Stimulated activated CD8-positive, alpha-beta memory T cell treated with anti-CD3 and anti-CD28 coated beads, Interleukin-15, amount 100 ng/mL, for 48 hours (primary cell): ENCODE results near the gene LY6G5C.

ENCODE experiments used
- DNase-seq, 2 donors: peaks; one replicate each; pipeline ENCODE4 v3.0.0-alpha.2; 2020; ENCODE audit warnings: low read depth in 2 of 2

LY6G5C gene

DNA sequence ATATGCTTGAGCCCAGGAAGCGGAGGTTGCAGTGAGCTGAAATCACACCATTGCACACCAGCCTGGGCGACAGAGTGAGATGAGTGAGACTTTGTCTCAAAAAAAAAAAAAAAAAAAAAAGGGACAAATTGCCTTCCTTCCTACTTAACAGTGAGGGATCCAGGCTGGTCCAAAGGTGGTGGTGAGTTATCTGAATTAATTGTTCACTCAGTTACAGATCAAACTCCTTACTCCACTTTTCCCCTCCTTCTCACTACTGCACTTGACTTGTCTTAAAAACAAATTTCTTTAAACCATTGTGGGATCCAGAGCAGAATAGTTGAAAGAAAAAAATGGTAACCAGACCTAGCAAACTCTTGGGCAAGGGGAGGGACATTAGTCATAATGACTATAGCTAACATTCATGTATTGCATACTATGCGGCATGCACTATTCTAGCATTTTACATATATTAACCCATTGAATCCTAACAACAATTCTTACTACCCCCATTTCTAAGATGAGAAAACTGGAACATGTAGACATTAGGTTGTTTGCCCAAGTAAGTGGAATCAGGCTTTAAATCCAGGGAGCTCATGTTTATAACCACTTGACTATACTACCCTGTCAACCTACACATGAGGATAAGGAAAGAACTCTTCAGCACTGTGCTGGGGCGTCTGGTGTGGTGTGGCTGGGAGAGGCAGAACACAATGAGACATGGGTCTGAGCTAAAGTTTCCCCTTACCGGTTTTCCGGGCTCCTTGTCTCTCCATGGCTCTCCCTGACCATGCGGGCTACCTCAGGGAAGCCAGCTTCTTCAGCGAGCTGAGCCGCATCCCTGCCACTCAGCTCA, 17.5 kb downstream of the LY6G5C start:
- DNase-seq = no peak

DNA sequence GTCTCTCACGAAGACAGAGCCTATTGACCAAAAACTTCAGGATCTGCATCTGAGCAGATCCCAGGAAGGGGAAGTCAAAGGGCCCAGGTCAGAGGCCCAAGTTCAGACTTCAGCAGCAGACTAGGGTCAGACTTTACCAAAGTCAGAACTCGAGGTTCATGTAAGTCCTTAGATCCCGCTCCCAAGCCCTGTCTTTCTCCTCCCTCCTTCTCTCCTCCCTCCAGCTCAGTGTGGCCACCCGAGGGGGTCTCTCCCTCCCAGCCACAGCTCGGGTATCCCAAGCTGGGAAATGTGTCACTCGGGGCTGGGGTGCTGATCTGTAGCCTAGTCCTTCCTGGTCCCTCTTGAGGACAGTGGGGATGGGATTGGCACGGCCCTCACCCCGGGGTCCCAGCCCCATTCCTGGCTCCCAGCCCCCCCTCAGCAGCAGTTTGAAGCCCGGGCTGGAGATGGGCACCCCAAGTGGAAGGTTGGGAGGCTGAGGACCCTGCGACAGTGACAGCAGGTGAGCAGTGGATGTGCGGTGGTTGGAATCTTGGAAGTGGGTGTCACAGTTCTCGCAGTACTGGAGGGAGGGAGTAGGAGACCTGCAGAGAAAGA, 18.6 kb downstream of the LY6G5C start:
- DNase-seq = no peak

DNA sequence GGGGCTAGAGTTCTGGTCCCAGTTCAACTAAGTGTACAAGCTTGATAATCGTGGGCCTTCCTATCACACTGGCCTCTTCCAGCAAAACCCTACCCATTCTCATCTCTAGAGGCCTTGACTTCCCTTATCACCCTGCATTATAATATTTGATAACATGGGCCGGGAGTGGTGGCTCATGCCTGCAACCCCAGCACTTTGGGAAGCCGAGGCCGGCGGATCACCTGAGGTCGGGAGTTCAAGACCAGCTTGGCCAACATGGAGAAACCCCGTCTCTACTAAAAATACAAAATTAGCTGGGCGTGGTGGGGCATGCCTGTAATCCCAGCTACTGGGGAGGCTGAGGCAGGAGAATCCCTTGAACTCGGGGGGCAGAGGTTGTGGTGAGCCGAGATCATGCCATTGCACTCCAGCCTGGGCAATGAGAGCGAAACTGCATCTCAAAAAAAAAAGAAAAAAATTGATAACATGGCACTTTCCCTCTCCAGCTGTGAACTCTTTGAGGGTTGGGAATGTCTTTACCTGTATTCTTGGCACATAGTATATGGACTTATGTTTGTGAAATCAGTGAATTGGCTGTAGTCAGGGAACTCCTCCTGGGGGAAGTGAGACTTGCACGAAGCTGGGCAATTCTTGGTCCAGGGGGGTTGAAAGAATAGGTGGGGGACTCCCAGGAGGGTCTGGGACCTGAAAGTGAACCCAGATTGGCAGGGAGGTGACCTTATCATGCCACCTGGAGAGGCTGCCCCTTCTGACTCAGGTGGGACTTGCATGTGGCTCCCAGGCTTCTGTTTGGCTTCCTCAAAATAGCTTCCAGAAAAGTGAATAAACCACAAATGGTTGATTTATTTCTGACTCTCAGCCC, 19.4 kb downstream of the LY6G5C start:
- DNase-seq = no peak

DNA sequence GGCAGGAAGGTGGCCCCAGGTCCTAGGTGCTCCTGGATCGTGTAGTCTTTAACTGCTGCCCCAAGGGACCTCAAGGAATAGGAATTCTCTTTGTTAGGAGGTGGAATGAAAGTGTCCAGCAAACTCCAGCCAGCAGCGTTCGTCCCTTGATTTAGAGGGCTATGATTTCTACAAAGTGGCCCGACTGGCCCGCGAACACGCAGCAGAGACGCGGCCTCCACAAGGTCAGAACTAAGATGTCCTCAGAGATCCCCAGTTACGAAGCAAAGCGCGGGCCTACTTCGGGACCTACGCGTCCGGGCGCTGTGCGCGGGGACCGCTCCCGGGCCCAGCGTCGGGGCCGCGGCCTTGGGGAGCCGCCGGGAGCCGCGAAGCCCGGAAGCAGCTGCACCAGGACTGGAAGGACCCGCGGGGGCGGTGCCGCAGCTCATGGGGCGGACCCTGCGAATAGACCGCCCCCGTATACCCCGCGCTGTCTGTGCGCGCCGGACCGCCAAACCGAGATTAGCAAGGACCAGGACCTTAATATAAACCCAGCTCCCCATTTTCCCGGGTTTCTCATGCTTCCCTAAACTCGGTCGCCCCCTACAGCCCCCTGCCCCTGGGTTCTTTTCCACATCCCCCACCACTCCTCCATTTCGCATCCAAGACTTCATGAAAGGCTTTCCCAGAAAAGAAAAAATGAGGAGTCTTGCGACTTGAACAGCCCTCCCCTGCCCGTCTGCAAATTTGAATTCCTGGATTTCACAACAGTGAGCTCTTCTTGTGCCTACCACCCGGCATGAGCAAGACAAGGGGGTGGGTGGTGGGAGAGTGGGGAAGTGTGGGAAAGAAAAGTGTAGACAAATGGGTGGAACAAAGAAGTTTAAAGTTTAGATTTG, 20.2 kb downstream of the LY6G5C start, which contains the start of gene C6orf47:
Gene C6orf47 (minus strand): TSS at position 398 of the 881 bp plus-strand sequence. CDS start 831 bp downstream, outside the sequence.
- peak; percentile 75 to 76 for DNase-seq

DNA sequence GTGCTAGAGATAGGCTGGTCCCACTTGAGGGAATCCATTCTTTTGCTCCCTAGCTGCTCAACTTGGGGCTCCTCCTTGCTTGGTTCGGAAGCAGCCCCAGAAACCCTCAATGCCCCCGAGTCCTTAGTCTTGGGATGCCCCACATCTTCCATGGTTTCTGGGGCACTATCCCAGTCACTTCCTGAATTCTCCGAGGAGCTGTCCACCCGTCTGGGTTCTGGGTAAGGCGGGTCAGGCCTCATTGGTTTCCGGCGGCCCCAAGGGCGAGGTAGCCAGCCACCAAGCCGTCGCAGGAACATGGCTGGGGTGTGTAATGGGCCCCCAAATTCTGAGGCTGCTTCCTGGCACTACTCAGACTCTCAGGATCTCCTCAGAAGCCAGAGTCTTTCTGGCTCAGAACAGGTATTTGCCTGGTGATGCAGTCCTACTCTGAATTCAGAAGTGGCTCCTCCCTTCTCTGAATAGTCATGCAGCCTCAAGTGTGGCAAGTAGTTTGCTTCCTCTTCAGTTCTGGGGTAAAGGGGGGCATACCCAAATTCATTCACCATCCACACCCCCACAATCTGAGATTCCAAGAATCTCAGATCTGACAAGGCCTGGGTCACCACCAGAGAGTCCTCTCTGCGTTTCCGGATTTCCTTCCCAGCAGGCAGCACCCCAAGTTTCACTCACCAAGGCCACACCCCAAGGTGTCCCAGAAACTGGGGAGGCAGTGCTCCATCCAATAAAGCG, 21.1 kb downstream of the LY6G5C start:
- DNase-seq = peak in 1 of 2 donors; percentile 20

DNA sequence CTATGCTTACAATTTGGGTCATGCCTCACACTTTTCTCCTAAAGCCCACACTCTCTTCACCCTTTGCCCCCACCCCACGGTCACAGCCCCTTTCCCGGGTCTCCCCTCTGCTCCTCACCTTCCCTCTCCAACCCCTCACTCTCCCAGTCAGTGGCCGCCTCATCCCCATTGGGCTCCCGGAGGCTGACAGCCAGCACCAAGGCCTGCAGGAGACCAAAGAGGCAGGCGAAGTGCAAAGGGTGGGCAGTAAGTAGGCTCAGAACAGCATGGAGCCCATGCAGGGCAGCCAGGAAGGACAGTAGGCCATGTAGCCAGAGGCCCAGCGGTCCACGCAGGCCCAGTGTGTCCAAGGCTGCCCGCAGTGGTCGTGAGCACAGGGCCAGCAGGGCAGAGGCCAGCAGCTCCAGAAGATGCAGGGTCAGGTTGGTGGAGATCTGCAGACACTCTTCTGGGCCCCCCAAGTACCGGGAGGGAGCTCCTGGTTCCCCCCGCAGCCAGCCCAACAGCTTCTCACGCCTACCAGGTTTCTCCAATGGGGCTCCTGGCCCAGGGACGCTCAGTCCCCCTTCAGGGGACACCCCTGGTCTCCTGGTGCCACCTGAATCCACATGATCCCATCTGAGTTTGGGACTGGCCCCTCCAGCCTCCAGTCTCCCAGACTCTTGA, 21.8 kb downstream of the LY6G5C start:
- no peak for DNase-seq

DNA sequence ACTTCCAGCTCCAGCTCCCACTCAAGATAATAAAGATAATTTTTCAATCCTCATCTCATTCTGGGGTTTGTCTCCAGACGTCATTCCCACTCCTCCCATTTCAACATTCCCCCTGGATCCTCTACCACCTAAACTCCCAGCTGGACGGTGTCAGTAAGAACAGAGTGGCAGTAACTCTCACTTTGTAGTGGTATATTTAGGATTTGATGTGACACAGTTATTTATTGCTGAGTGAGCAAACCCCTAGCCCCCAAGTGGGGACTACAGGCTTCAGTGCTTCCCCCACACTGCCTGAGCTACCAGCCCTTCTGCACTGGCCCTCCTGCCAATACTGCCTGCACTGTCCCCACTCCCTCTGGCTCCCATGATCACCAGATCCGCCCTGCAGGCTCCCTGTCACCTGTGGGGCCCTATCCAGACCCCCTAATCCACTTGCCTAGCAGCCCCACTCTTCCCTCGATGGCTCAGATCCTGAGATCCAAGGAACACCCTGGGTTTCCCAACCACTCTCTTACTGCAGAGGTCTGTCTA, 22.6 kb downstream of the LY6G5C start:
- no peak for DNase-seq

DNA sequence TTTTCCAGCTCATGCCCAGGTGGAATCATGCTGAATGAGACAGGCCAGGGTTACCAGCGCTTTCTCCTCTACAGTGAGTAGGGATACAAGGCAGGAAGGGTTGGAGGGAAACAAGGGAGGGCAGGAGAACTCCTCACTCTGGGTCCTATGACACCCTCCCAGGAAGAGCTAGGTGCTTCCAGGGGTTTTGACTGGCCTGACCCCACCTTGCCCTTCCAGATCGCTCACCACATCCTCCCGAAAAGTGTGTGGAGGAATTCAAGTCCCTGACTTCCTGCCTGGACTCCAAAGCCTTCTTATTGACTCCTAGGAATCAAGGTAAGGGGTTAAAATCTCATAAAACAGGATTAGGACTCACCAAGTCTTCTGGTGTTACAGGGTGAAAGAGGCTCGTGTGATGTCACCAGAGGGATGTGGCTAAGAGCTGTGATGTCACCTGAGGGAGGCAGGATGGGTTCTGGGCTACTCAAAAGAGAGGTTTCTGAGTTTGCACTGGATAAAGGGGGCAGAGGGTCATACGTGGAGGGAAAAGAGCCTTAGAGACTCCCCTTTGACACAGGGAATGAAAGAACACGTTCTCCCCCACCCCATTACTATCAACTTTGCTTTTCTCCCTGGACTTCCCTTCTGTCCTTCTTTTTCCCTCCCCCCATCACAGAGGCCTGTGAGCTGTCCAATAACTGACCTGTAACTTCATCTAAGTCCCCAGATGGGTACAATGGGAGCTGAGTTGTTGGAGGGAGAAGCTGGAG, 23.3 kb downstream of the LY6G5C start:
- no peak for DNase-seq

DNA sequence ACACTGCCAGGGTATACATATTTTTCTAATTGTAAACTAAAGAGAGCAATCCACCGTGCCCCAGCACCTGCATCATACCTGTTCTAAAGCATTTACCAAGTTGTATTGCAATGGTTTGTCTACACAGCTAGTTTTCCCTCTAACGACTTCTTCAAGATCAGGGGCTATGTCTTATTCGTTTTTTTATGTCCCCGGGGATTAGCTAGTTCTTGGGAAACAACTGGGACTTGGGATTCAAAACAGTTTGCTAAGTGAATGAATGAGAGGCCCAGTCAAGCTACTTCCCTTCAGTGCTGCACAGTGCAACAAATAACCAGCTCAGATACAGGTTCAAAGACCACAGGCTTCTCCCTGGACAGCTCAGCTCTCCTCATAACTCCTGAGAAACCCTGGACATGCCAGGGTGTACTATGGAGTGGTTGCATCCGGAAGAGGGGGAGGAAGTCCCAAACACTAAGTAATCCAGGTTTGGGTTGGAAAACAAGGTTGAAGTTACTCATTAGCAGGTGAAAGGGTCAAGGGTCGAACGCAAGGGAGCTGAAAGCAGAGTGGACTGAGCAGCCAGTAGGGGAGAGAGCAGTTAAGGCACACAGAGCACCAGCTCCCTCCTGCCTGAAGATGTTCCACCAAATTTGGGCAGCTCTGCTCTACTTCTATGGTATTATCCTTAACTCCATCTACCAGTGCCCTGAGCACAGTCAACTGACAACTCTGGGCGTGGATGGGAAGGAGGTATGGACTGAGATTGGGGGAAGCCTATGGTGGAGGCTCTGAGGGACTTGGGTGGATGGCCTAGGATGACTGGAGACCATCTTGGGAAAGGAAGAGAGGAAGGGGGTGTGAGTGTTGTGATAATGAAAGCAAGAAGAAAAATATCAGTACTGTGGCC, 25.3 kb downstream of the LY6G5C start, which contains the start of gene APOM:
Gene APOM (plus strand): TSS at position 546 of the 889 bp plus-strand sequence. CDS start 73 bp downstream, at position 619.
- no peak for DNase-seq

DNA sequence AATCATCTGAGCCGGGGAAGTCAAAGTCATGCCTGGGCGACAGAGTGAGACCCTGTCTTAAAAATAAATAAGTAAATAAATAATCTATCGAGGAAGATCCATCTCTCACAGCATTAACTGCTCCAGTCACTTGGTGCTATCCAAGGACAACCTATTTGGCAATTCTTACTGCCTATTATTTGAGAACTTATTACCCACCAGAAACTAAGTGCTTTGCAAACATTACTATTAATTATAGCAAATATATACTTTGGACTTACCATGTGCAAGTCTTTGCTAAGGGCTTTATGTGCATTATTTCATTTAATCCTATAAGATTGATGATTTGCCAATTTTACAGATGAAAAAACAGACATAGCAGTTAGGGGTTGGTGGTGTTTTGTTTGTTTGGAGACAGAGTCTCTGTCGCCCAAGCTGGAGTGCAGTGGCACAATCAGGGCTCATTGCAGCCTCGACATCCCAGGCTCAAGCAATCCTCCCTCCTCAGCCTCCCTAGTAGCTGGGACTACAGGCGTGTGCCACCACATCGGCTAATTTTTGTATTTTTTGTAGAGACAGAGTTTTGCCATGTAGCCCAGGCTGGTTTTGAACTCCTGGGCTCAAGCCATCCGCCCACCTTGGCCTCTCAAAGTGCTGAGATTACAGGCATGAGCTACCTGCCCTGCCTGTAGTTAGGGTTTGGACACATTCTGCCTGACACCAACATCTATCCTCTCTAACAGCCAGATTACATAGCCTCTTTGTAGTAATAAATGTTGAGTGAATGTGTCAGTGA, 26.1 kb downstream of the LY6G5C start:
- DNase-seq = no peak

DNA sequence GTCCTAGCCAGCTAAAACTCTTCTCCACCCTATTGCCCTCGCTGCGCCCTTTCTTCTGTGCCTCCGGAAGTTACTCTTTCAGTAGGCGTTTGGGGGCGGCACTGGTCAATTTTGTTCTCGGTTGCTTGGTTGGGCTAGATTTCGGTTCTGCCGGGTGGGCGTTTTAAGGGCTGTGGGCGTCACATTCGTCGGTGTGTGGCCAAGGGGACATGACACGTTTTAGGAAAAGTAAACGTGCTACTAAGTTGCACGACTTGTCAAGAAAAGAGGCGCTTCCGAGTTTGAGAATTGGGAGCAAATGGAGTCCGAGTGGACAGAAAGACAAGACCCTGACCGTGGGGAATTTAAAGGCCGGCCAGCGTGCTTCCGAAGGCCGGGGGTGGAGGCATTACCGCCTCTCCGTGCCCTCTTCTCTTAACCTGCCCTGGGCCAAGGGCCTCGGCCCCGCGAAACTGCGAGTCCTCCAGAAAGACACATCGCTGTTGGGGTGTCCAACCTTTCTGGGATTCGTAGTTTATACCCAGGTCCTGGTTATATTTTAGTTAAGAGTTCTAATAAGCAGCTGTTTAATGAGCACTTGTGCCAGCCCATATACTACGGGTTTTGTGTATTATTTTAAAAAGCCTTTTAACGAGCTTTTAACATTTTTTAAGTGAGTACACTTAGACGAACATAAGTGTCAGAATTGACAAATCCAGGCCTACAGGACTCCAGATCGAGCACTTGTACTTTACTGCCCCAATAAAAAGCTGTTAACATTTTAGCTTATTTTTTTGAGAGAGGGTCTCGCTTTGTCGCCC, 27.7 kb downstream of the LY6G5C start:
- DNase-seq = peak; percentile 81 to 82

DNA sequence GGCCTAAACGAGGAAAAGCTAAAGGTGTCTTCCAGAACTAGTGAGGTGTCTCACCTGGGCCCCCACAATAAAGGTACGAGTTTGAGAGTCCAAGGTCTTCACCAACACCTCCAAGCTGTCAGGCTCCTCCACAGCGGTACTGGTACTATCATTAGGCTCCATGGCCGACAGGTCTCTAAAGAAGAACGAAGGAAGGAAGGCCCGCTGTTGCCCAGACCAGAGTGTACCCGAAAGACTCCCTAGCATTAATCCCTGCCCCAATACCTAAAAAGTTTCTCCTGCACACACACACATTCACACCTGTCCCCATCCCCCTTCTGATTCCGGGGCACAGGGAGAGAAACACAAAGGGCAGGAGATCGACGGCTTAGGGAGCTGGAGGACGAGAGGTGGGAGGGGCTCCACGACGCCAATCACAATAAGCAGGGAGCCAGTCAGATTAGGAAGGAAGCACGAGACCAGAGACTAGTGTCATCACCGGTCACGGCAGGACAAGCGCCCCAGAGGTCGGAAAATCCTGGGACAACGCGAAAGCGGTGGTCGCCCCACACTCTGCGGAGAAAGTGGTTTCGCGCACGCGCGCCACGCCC, 29.2 kb downstream of the LY6G5C start:
- DNase-seq = peak in 1 of 2 donors; percentile 63

DNA sequence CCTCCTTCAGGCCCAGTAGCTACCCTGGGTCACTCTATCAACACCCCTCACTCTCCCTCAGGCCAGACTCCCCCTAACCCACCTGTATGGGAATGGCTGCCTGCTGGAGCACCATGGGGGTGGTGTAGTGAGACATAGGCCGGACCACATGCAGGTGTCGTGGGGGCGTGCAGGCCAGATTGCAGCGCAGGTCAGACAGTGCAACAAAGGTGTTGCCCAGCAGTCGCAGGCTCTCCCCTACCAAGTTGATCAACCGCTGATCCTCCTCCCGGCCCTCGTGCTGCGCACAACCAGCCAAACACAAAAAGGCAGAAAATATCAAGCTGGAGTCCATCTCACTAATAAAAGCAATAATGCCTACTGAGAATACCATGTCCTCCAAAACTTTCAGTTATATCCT, 35.5 kb downstream of the LY6G5C start:
- DNase-seq = no peak

DNA sequence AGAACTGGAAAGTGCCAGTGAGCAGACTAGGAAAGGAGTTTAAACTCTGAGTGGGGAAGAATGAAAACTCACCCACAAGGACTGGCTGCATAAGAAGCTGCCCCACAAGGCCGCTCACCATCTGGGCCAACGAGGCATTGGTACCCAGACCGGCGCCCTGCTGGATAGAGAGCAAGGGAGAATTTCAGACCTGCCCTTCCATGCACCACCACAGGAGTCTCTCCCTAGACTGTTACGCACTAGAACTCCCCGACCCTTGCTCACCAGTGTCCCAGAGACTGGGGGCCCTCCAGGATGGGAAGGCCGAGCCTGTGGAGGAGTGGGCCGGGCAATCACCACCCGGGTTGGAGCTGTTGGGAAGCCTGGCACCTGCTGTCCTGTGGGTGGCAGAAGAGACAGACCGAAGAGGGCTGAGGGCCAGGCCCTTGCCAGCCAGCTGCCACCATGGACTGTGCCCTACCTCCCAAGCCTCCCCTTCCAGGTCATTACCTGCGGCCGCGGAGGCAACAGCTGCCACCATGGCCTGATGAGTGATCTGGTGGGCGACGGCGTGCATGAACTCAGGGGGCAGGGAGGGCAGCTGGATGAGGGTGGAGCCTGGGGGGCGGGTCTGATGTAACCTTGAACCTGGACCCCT, 36.9 kb downstream of the LY6G5C start:
- no peak for DNase-seq
